Activated T-helper 17 cell treated with anti-CD3 and anti-CD28 coated beads, Interleukin-2, amount 50 U/mL, for 72 hours (primary cell): ENCODE data around the gene USP6. TPM values are rescaled to one million over a fixed set of nuclear protein-coding genes. Genes with fewer than 3 reads are reported as not detected.
"Not testable (repeated sequence)": the region's sequence is repeated elsewhere in the genome, so short reads cannot be mapped to it uniquely, and the experiment has no call there.

ENCODE experiments used
- ATAC-seq: fragments of 150-1000 bp; cut with Tn5 transposase; replicated peaks from 2 replicates; pipeline ENCODE4 v1.10.0; 2021; ENCODE audit warnings: mild to moderate bottlenecking, moderate library complexity
- H3K27ac Mint-ChIP-seq: one replicate; pipeline ENCODE4 v1.8.0; 2022; ENCODE audit warnings: mixed read lengths
- H3K27me3 Mint-ChIP-seq: one replicate; pipeline ENCODE4 v1.8.0; 2022; ENCODE audit warnings: mixed read lengths
- H3K36me3 Mint-ChIP-seq: one replicate; pipeline ENCODE4 v1.8.0; 2022; ENCODE audit warnings: low read depth, mild to moderate bottlenecking, mixed read lengths
- H3K4me1 Mint-ChIP-seq: one replicate; pipeline ENCODE4 v1.8.0; 2022; ENCODE audit warnings: mixed read lengths
- H3K4me3 Mint-ChIP-seq: one replicate; pipeline ENCODE4 v1.8.0; 2022; ENCODE audit warnings: mild to moderate bottlenecking, mixed read lengths
- H3K9me3 Mint-ChIP-seq: one replicate; pipeline ENCODE4 v1.8.0; 2022; ENCODE audit warnings: mixed read lengths
- total RNA-seq, 2 donors: library from RNA; stranded (reverse); gene quantifications; one replicate each; pipeline ENCODE4 v1.2.3, GENCODE V29; 2022

USP6 gene
- total RNA-seq, 2 donors from 2014 or later = 0.06 to 0.08 TPM

DNA sequence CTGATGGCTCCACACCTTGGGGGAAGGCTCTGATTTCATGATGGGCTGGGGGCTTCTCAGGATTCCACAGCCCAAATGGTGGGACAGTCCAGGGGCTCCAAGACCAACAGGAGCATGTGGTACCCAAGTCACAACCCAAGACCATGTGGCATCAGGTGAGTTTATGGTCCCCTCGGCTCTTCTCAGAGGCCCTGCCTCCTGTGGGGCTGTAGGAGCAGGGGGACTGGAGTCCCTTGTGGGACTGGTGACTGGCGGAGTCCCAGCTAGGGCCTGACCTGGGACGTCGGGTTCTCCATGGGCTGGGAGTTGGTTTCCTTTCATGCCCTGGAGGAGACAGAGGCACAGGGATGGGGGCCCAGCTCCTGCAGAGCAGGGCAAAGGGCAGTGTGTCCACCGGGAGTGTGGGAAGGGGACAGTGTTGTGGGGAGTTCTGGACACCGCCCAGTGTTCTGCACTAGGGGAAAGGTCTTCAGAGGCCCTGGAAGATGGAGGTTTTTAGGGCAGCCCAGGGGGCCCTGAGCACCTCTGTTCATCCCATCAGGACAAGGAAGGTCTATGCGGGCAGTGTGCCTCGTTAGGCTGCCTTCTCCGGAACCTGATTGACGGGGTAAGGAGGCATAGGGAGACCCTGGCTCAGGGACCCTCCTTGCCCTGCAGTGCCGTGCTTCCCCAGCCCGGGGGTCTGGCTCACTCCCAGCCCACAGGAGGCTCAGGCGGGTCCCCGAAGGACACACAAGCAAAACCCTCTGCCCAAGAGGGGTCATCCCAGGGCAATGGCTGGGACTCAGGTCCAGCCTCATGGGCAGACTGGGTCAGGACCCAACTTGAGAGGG, 21.0 kb downstream of the USP6 start:
- H3K36me3 Mint-ChIP-seq, ATAC-seq, H3K27me3 Mint-ChIP-seq, H3K27ac Mint-ChIP-seq, H3K9me3 Mint-ChIP-seq, H3K4me3 Mint-ChIP-seq, H3K4me1 Mint-ChIP-seq: not testable (repeated sequence)

GRCh38 chr17:5137511-5138197, 21.8 kb downstream of the USP6 start:
- H3K27me3 Mint-ChIP-seq, H3K9me3 Mint-ChIP-seq, H3K4me3 Mint-ChIP-seq, H3K27ac Mint-ChIP-seq, H3K4me1 Mint-ChIP-seq, ATAC-seq, H3K36me3 Mint-ChIP-seq: not testable (repeated sequence)

GRCh38 chr17:5138198-5138544, 22.3 kb downstream of the USP6 start:
- ATAC-seq = not testable (repeated sequence)

DNA sequence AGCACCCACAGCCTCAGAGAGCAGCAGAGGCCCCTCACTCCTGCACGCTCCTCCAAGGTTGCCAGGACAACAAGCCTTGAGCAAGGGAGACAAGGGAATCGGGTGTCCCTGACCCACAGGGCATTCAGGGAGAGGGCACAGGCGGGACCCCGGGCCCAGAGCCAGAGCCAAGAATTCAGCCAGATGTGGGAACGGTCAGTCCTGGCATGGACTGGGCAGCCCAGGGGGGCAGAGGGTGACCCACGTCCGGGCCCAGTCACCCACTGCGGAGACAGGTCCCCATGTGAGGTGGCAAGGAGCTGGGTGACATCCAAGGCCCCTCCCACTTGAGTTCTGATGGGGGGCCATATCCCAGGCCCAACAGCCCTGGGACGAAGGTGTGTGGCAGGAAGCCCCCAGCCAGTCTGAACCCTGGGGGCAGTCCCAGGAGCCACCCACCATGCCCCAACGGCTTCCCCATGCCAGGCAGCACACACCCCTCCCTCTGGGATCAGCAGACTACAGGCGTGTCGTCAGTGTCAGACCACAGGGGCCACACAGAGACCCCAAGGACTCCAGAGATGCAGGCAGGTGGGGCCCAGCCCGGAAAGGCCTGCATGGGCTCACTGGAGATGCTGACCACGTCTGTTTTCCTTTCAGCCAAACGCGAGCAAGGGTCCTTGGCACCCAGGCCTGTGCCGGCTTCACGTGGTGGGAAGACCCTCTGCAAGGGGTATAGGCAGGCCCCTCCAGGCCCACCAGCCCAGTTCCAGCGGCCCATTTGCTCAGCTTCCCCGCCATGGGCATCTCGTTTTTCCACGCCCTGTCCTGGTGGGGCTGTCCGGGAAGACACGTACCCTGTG, 23.0 kb downstream of the USP6 start:
- no peak overlapping the region for H3K4me3 Mint-ChIP-seq
- ATAC-seq = no peak
- no peak overlapping the region for H3K27ac Mint-ChIP-seq
- no peaks in the 10 kb centered on the region for H3K9me3 Mint-ChIP-seq
- H3K27me3 Mint-ChIP-seq = no peaks in the 10 kb centered on the region
- no peaks in the 10 kb centered on the region for H3K4me1 Mint-ChIP-seq
- H3K36me3 Mint-ChIP-seq = no peaks in the 10 kb centered on the region

More at GRCh38 chr17:5138198-5138544, 22.3 kb downstream of the USP6 start:
- H3K27ac Mint-ChIP-seq, H3K4me1 Mint-ChIP-seq, H3K9me3 Mint-ChIP-seq, H3K4me3 Mint-ChIP-seq, H3K36me3 Mint-ChIP-seq, H3K27me3 Mint-ChIP-seq: not testable (repeated sequence)

DNA sequence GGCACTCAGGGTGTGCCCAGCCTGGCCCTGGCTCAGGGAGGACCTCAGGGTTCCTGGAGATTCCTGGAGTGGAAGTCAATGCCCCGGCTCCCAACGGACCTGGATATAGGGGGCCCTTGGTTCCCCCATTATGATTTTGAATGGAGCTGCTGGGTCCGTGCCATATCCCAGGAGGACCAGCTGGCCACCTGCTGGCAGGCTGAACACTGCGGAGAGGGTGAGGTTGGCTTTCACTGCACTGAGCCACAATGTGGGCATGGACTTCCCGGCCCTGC, 23.6 kb downstream of the USP6 start:
- Mint-ChIP-seq H3K27ac (no peak overlapping the region), H3K4me3 (no peak overlapping the region), H3K4me1 (no peaks in the 10 kb centered on the region), H3K9me3 (no peaks in the 10 kb centered on the region), H3K36me3 (no peaks in the 10 kb centered on the region), H3K27me3 (no peaks in the 10 kb centered on the region)
- no peak for ATAC-seq

DNA sequence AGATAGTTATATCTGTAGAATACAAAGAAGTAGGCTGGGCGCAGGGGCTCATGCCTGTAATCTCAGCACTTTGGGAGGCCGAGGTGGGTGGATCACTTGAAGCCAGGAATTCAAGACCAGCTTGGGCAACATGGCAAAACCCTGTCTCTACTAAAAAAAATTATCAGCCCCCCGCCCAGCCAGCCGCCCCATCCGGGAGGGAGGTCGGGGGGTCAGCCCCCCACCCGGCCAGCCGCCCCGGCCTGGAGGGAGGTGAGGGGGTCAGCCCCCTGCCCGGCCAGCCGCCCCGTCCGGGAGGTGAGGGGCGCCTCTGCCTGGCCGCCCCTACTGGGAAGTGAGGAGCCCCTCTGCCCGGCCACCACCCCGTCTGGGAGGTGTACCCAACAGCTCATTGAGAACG, 27.0 kb downstream of the USP6 start:
- not testable (repeated sequence) for H3K27me3 Mint-ChIP-seq, H3K4me3 Mint-ChIP-seq, H3K4me1 Mint-ChIP-seq

GRCh38 chr17:5146122-5146521, 30.3 kb downstream of the USP6 start:
- H3K4me1 Mint-ChIP-seq, ATAC-seq: not testable (repeated sequence)

More for the DNA sequence above, 27.0 kb downstream of the USP6 start:
- H3K36me3 Mint-ChIP-seq, H3K27ac Mint-ChIP-seq, H3K9me3 Mint-ChIP-seq, ATAC-seq: not testable (repeated sequence)

GRCh38 chr17:5160702-5161101, 44.9 kb downstream of the USP6 start:
- H3K4me1 Mint-ChIP-seq, H3K27ac Mint-ChIP-seq, H3K36me3 Mint-ChIP-seq, H3K4me3 Mint-ChIP-seq, H3K9me3 Mint-ChIP-seq, ATAC-seq: not testable (repeated sequence)
- peaks cover 32% of the 10 kb centered on the region for H3K27me3 Mint-ChIP-seq

More at GRCh38 chr17:5146122-5146521, 30.3 kb downstream of the USP6 start:
- H3K9me3 Mint-ChIP-seq, H3K36me3 Mint-ChIP-seq, H3K27ac Mint-ChIP-seq, H3K4me3 Mint-ChIP-seq, H3K27me3 Mint-ChIP-seq: not testable (repeated sequence)

GRCh38 chr17:5161793-5162192, 46.0 kb downstream of the USP6 start:
- H3K4me1 Mint-ChIP-seq, H3K9me3 Mint-ChIP-seq, H3K4me3 Mint-ChIP-seq, ATAC-seq, H3K36me3 Mint-ChIP-seq, H3K27ac Mint-ChIP-seq: not testable (repeated sequence)
- H3K27me3 Mint-ChIP-seq = peaks cover 32% of the 10 kb centered on the region

DNA sequence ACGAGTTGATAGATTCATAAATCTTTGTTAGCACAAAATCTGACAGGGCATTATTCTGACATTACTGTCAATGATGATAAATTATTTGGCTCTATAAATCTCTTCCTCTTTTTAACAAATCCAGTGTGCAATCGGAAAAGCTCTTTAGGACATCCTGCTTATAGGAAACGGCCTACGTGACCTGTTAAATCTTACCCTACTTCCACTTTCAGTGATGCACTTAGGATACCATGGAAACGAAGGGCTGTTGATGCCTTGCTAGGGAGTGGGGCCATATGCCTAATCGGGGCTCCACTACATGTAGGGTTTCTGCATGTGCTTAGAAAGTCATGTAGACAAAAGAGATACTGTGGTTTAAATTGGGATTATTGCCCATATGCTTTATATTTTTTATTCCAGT, 48.6 kb downstream of the USP6 start:
- Mint-ChIP-seq H3K27me3 (peaks cover 15% of the 10 kb centered on the region), H3K4me1 (no peaks in the 10 kb centered on the region), H3K4me3 (no peak overlapping the region), H3K9me3 (no peaks in the 10 kb centered on the region), H3K27ac (no peak overlapping the region), H3K36me3 (no peaks in the 10 kb centered on the region)
- no peak for ATAC-seq

DNA sequence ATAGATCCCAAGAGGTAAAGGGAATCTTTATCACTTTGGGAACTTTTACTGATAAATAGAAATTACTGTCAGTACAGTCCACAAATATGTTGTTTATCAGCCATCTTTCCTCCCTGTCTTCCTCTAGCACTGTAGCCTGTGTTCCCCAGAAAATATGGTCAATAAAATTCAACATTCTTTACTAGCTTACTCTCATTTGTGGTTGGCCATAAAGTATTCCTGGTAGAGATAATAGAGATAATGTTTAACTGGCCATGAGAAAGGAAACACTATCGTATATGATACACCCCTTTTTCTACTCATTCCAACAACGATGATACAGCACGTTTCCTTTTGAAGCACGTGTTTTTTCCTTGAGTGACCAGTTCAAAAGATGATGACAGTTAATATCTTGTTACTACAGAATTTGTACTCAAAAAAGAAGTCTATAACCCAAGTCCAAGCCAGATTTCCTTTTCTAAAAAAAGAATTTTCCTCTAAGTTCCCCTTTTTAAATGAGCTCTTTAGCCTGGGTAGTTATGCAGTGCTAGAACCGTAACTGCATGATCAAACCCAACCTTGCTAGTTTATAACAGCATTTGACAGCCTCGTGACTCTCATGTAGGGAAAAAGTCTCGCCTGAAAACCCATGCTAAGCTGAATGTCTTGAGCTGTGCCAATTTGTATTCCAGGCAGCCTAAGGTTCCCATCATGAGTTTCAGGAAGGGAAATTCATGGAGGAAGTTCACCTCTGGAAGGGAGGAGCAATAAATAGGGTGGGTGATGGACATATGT, 50.1 kb downstream of the USP6 start:
- H3K9me3 Mint-ChIP-seq, ATAC-seq, H3K4me1 Mint-ChIP-seq, H3K27ac Mint-ChIP-seq, H3K4me3 Mint-ChIP-seq, H3K36me3 Mint-ChIP-seq: not testable (repeated sequence)
- H3K27me3 Mint-ChIP-seq = peaks cover 10% of the 10 kb centered on the region

- H3K27me3 Mint-ChIP-seq, H3K9me3 Mint-ChIP-seq, H3K4me1 Mint-ChIP-seq, ATAC-seq, H3K4me3 Mint-ChIP-seq, H3K27ac Mint-ChIP-seq: not testable (repeated sequence)
- H3K36me3 Mint-ChIP-seq = peaks cover 21% of the 10 kb centered on the region
These were observed 59.2 kb downstream of the USP6 start for GRCh38 chr17:5175027-5175426.

- no peaks in the 10 kb centered on the region for H3K4me1 Mint-ChIP-seq
- ATAC-seq = no peak
- no peak overlapping the region for H3K4me3 Mint-ChIP-seq
- peaks cover 39% of the 10 kb centered on the region for H3K36me3 Mint-ChIP-seq
- H3K27ac Mint-ChIP-seq = no peak overlapping the region
- H3K27me3 Mint-ChIP-seq = no peaks in the 10 kb centered on the region
- H3K9me3 Mint-ChIP-seq = peaks cover 39% of the 10 kb centered on the region
These were observed 63.2 kb downstream of the USP6 start for GRCh38 chr17:5179003-5179402.

- no peak for ATAC-seq
- no peaks in the 10 kb centered on the region for H3K4me1 Mint-ChIP-seq
- H3K27me3 Mint-ChIP-seq = no peaks in the 10 kb centered on the region
- H3K36me3 Mint-ChIP-seq = peaks cover 34% of the 10 kb centered on the region
- H3K27ac Mint-ChIP-seq = no peak overlapping the region
- H3K9me3 Mint-ChIP-seq = peaks cover 33% of the 10 kb centered on the region
- H3K4me3 Mint-ChIP-seq = no peak overlapping the region
These were observed 65.9 kb downstream of the USP6 start for GRCh38 chr17:5181509-5182305.
